GM12892 (cell line): ENCODE results near the gene SLC25A26.
"Not testable (repeated sequence)": the region's sequence is repeated elsewhere in the genome, so short reads cannot be mapped to it uniquely, and the experiment has no call there.

Experiments used
- POLR2A ChIP-seq: IDR thresholded peaks from 2 replicates; pipeline ENCODE4 v1.6.1; 2011; ENCODE audit warnings: low read depth, low read length, control low read depth
- POLR2AphosphoS5 ChIP-seq: IDR thresholded peaks from 2 replicates; pipeline ENCODE4 v1.6.1; 2011; ENCODE audit warnings: low read depth, low read length, control low read depth
- TAF1 ChIP-seq: IDR thresholded peaks from 2 replicates; pipeline ENCODE4 v1.6.1; 2011; ENCODE audit warnings: low read depth, mild to moderate bottlenecking, control low read depth, low read length, borderline replicate concordance

GRCh38 chr3:66274837-66275236 is 54.0 kb downstream of the SLC25A26 start:
- not testable (repeated sequence) for TF ChIP-seq POLR2A, POLR2AphosphoS5, TAF1
